Stimulated activated CD4-positive, alpha-beta T cell treated with anti-CD3 and anti-CD28 coated beads, Interleukin-4, amount 100 ng/mL, for 48 hours (primary cell): Measurements from ENCODE around the gene RAB21.
"Not testable (repeated sequence)": the region's sequence is repeated elsewhere in the genome, so short reads cannot be mapped to it uniquely, and the experiment has no call there.

ENCODE experiments used
- DNase-seq, 2 donors: peaks; one replicate each; pipeline ENCODE4 v3.0.0-alpha.2; 2020; ENCODE audit warnings: low read depth in 2 of 2

Gene RAB21

DNA sequence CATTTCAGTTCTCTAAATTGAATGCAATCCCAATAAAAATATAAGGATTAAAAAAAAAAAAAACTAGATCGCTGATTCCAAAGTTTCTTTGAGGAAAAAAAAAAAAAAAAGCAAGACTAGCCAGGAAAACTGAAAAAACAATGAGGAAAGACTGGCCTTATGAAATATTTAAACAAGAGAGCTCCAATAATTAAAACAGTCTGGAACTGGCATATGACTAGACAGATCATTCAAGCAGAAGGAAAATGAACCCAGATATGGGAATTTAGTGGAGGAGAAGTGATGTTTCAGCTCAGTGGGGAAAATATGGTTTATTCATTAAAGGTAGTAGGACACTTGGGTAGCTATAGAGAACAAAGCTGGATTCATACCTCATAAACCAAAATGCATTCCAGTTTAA lies 42.9 kb downstream of the RAB21 start:
- no peak for DNase-seq

DNA sequence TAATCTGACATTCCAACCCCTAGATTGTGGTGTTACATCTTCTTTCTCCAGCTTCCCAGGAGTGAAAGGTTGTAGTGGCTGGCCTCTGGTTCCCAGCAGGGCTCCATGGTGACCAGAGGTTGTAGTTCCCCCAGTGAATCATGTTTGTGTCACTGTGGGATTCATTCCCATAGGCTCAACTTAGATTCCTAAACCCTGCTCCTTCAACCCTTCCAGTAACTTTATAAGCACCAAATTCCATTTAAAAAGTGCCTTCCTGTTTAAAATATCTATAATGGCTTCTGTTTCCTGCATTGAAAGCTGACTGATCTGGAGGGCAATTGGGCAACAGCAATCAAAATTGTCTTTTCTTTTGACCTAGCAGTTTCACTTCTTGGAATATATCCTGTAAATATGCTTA lies 44.4 kb downstream of the RAB21 start:
- no peak for DNase-seq

DNA sequence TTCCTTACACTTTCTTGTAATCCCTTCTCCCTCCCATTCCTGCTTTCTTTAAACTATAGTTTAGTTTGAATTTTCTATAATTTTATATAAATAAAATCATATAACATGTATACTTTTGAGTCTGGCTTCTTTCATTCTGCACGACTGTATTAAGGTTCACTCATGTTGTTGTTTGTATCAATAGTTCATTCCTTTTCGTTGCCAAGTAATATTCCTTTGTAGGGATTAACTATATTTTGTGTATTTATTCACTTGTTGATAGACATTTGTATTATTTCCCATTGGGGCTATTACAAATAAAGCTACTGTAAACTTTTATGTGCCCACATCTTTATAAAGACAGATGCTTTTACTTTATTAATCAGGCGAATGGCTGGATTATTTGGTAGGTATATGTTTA lies 45.5 kb downstream of the RAB21 start:
- DNase-seq: no peak

DNA sequence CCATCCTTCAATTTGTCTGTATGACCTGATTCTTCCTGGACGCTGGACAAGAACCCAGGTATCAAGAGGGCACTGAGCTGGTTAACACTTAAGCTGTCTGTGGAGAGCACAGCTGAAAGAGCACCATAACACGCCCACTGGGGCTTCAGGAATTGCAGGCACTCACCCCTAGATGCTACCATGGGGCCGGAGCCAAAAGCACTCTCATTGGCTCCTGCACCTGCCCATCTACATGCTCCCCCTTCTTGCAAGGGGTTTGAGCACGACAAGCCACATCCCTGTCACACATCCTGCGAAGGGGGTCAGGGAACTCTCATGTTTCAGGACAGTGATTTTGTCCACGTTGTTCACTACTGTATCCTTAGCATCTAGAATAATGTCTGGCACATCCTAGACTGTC lies 49.8 kb downstream of the RAB21 start:
- no peak for DNase-seq

DNA sequence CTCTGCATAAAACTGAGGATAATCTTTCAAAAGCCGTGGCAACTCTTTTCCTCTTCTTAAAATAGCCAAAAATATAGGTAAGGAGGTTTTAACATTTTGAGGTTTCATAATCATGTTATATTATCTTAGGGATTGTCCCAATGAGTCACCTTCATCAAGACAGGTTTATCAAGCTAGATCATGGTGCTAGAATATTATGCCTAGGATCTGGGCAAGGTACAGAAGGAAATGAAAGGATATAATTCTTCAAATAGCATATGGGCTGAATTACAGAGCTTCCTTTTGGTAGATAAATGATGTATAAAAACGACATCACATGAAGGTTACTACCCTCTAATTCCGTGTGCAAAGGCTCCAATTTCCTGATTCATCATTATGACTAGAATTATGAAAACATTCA lies 56.3 kb downstream of the RAB21 start:
- DNase-seq: no peak

DNA sequence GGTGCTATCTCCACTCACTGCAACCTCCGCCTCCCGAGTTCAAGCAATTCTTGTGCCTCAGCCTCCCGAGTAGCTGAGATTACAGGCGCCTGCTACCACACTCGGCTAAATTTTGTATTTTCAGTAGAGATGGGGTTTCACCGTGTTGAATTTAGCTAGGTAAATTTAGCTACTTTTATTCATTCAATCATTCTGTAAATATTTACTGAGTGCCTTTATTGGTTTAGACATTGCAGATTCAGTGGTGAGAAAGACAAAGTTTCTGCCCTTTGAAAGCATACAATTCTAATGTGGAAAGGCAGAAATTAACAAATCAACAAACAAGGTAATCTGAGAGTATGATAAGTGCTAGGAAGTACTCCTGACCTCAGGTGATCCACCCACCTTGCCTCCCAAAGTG lies 60.6 kb downstream of the RAB21 start:
- not testable (repeated sequence) for DNase-seq

DNA sequence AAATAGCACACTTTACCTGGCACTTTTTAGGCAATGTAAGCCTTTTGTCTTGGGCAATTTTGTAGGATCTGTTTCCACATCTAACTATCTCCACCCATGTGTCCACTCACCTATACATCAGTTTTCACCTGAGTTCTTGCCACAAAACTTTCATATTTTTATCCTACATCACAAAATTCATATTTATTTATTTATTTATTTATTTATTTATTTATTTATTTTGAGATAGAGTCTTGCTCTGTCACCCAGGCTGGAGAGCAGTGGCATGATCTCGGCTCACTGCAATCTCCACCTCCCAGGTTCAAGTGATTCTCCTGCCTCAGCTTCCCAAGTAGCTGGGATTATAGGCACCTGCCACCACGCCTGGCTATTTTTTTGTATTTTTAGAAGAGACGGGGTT lies 67.4 kb downstream of the RAB21 start:
- DNase-seq: not testable (repeated sequence)

DNA sequence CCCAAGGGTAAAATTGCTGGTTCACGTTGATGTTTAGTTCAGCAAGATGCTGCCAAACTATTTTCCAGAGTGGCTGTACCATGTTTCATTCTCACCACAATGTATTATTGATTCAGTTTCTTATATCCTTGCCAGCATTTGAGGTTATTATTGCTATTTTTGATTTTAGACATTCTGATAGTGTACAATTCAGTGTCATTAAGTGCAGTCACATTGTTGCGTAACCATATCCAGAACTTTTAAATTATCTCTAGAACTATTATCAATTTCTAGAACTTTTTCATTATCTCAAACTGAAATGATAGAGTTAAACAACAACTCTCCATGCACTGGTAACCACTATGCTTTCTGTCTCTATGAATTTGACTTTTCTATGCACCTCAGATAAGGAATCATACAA lies 74.2 kb downstream of the RAB21 start:
- no peak for DNase-seq

DNA sequence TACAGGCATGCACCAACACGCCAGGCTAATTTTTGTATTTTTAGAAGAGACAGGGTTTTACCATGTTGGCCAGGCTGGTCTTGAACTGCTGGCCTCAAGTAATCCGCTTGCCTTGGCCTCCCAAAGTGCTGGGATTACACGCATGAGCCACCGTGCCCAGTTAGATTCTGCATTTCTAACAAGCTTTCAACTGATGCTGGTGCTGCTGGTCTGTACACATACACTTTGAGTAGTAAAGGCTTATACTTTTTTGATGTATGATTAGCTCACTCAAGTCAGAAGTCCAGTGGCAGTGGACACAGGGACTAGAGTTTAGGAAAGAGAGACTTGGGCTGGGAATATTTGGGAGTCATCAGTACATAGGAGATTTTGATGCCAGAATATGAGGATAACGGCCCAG lies 82.7 kb downstream of the RAB21 start:
- no peak for DNase-seq

DNA sequence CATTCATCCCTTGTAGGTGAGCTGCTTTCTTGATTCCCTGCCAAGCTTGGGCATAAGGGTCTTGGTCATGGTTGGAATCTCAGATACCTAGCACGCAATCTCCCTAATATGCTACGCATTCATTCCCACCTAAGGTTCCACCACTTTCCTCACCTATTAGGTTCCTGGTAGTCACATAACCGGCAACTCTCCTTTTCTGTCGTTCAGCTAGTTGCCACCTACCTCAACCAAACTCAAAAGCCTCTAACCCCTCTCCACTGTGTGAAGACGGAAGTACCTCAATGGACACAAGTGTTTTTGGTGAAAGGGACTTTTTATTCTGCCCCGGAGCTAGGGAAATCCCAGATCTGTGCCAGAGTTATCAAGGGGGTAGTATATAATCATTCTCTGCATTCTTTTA lies 83.6 kb downstream of the RAB21 start:
- no peak for DNase-seq

DNA sequence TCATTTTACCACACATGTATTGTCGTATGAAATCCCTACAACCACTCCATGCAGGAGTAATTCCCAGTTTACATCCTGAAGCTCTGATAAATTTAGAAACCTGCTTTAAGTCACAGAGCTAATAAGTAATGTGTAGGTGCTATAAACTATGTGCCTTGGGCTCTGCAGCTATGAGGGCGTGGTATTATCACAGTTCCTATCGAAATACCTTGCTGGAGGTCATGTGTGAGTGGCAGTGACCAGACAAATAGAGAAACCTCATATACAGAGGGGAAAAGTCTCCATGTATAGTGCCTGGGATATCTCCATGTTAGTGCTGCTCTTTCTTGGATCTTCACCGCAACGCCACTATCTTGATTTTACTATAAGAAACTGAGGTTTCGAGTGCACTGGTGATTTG lies 84.0 kb downstream of the RAB21 start:
- no peak for DNase-seq

DNA sequence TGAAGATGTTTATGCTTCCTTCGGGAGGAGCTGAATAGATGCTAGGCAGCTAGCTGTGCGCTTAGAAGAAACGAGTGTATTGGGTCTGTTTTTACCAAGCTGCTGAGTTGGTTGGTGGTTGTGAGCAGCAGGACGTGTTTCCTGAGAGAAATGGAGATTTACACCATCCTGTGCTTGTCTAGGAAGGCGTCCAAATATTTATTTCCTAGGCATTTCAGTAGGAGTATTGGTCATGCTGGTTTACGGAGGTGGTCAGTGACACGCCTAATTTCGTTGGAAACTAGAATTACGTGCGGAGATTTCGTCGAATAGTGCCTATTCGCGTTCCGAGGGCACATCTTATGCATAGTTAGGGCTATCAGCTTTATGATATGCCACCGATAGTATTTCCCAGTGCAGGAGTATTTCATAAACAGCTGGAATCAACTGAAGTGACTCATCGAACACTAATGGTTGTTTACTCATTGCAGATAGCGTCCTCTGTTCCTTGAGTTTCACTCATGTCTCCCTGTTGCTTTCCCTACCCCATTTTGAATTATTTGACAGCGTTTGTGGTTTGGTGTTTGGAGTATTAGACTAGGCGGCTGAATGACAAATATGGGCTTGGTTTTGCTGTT lies 85.7 kb downstream of the RAB21 start:
- DNase-seq: no peak

DNA sequence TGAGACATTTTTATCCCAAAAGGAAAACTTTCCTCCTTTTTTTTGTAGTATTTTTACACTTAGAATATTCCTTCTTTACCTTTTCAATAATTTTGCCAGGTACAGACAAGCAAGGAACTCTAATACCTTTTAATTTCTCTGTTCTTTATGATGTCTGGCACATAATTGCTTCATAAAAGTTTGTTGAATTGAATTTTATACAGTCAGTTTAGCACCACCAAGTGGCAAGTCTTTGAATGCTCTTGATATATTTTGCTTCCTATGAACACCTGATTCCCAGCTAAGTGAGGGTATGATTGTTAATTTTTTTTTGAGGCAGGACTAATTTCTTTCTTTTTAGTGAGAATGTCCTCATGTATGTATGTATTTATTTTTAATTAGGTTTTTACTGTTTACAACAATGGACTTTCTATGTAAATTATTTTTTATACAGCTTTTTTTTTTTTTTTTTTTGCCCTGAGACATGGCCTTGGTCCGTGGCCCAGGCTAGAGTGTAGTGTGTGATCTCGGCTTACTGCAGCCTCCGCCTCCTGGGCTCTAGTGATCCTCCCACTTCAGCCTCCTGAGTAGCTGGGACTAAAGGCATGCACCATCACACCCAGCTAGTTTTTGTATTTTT lies 91.8 kb downstream of the RAB21 start:
- DNase-seq: no peak

DNA sequence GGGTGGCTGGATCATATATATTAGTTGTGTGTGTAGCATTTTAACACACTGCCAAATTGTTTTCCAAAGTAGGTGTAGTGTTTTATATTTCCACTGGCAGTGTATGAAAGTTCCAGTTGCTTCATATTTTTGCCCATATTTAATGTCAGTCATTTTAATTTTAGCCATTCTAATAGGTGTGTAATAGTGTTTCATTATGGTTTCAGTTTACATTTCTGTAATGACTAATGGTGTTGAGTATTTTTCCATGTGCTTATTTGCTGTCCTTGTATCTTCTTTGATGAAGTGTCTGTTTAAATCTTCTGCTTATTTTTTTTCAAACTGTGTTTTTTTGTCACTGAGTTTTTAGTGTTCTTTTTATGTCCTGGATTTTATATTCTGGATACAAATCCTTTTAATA lies 93.5 kb downstream of the RAB21 start:
- no peak for DNase-seq

DNA sequence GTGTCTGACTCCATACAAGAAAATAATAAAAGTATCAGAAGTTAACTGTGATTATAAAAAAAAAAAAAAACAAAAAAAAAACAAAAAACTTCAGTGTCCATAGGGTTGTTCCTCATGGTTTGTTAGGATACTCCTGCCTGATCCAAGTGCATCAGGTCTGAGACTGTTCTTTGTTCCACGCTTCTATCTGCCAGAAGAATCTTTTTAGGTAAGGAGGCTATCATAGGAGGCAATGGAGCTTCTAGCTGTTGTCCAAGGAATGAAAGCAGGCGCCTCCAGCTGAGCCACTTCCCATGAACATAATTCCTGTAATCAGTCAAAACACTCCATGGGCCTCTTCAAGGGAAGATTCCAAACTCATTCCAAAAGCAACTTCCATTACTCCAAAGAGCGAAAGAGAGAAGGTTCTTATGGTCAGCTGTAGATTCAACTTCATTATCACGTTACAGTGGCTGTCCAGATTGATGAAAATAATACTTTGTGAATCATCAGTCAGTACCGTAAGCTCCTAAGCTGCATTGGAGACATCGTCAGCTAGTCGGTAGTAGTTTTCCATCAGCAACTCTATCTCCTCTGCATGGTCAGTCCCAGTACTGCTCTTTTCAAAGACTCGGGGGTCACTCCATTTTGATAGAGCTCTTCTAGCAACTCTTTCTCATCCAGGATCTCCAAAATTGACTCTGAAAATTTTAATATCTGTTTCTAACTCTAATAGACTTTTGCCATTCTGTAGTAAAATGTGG lies 94.6 kb downstream of the RAB21 start:
- no peak for DNase-seq
